WTC11 (cell line): ENCODE results near the gene ARHGAP15. TPM values are rescaled to one million over a fixed set of nuclear protein-coding genes. Genes with fewer than 3 reads are reported as not detected.

Experiments
- ATAC-seq: fragments of 200-7000 bp; cut with Tn5 transposase; 2 replicates; pipeline ENCODE4 v1.10.0; 2021; ENCODE audit warnings: mild to moderate bottlenecking, moderate library complexity
- CTCF ChIA-PET: fragments of 300-600 bp; sonication (Branson Sonifier 250); formaldehyde crosslinking; loops from one replicate; lab custom pipeline; 2021; ENCODE audit warnings: antibody characterized with exemption; lab: Charles Lee
- POLR2A ChIA-PET: fragments of 350-600 bp; sonication (Branson Sonifier 250); formaldehyde crosslinking; loops from one replicate; lab custom pipeline; 2021; ENCODE audit warnings: antibody characterized with exemption; lab: Charles Lee
- DNase-seq: peaks from one replicate; pipeline ENCODE4 v3.0.0; 2021; ENCODE audit warnings: low spot score
- H3K27ac Mint-ChIP-seq: 2 replicates; pipeline ENCODE4 v1.8.0; 2021; ENCODE audit warnings: mixed read lengths
- H3K27me3 Mint-ChIP-seq: 2 replicates; pipeline ENCODE4 v1.8.0; 2021; ENCODE audit warnings: low read depth, mild to moderate bottlenecking, moderate library complexity, mixed read lengths
- H3K36me3 Mint-ChIP-seq: 2 replicates; pipeline ENCODE4 v1.8.0; 2021; ENCODE audit warnings: mixed read lengths
- H3K4me1 Mint-ChIP-seq: 2 replicates; pipeline ENCODE4 v1.8.0; 2022; ENCODE audit warnings: mixed read lengths
- H3K4me3 Mint-ChIP-seq: 2 replicates; pipeline ENCODE4 v1.8.0; 2021; ENCODE audit warnings: mild to moderate bottlenecking, moderate library complexity, mixed read lengths
- H3K9me3 Mint-ChIP-seq: 2 replicates; pipeline ENCODE4 v1.8.0; 2021; ENCODE audit warnings: mixed read lengths
- ATF1 ChIP-seq: sonication (generic); formaldehyde crosslinking; IDR thresholded peaks from 2 replicates; pipeline ENCODE4 v1.8.1; 2023; ENCODE audit warnings: mild to moderate bottlenecking, moderate library complexity, missing genetic modification reagents
- CREB1 ChIP-seq: sonication (generic); formaldehyde crosslinking; IDR thresholded peaks from 2 replicates; pipeline ENCODE4 v1.8.0; 2023; ENCODE audit warnings: mild to moderate bottlenecking, missing genetic modification reagents
- EMX1 ChIP-seq: fragments of 250-450 bp; sonication (Bioruptor Pico); IDR thresholded peaks from 2 replicates; pipeline ENCODE4 v1.8.0; 2021; ENCODE audit warnings: mild to moderate bottlenecking
- ESRRA ChIP-seq: sonication (generic); formaldehyde crosslinking; IDR thresholded peaks from 2 replicates; pipeline ENCODE4 v1.8.1; 2022; ENCODE audit warnings: mild to moderate bottlenecking, missing genetic modification reagents, borderline replicate concordance
- FOXP4 ChIP-seq: sonication (generic); formaldehyde crosslinking; IDR thresholded peaks from 2 replicates; pipeline ENCODE4 v1.8.0; 2022; ENCODE audit warnings: mild to moderate bottlenecking, missing genetic modification reagents
- HMGA2 ChIP-seq: fragments of 250-450 bp; sonication (Bioruptor Pico); IDR thresholded peaks from 2 replicates; pipeline ENCODE4 v1.4.0; 2021; ENCODE audit warnings: mild to moderate bottlenecking, moderate library complexity
- KAT7 ChIP-seq: sonication (generic); formaldehyde crosslinking; IDR thresholded peaks from 2 replicates; pipeline ENCODE4 v1.8.1; 2023; ENCODE audit warnings: missing genetic modification reagents, mild to moderate bottlenecking, borderline replicate concordance
- NFATC4 ChIP-seq: fragments of 250-450 bp; sonication (Bioruptor Pico); IDR thresholded peaks from 2 replicates; pipeline ENCODE4 v1.9.0; 2021; ENCODE audit warnings: mild to moderate bottlenecking
- NFE2L1 ChIP-seq: sonication (generic); formaldehyde crosslinking; IDR thresholded peaks from 2 replicates; pipeline ENCODE4 v1.8.1; 2023; ENCODE audit warnings: missing genetic modification reagents
- NFYB ChIP-seq: sonication (generic); formaldehyde crosslinking; conservative IDR thresholded peaks from 2 replicates; pipeline ENCODE4 v1.8.0; 2022; ENCODE audit warnings: low read depth, missing genetic modification reagents
- NR2C2 ChIP-seq: sonication (generic); formaldehyde crosslinking; IDR thresholded peaks from 2 replicates; pipeline ENCODE4 v1.8.0; 2022; ENCODE audit warnings: mild to moderate bottlenecking, missing genetic modification reagents
- PRRX2 ChIP-seq: fragments of 250-450 bp; sonication (Bioruptor Pico); IDR thresholded peaks from 2 replicates; pipeline ENCODE4 v1.8.0; 2021; ENCODE audit warnings: mild to moderate bottlenecking
- SMAD3 ChIP-seq: sonication (generic); formaldehyde crosslinking; IDR thresholded peaks from 2 replicates; pipeline ENCODE4 v1.8.0; 2022; ENCODE audit warnings: missing genetic modification reagents, mild to moderate bottlenecking, borderline replicate concordance
- SMAD4 ChIP-seq: sonication (generic); formaldehyde crosslinking; IDR thresholded peaks from 2 replicates; pipeline ENCODE4 v1.8.0; 2022; ENCODE audit warnings: mild to moderate bottlenecking, missing genetic modification reagents
- SOX15 ChIP-seq: fragments of 250-450 bp; sonication (Bioruptor Pico); IDR thresholded peaks from 2 replicates; pipeline ENCODE4 v1.9.0; 2021; ENCODE audit warnings: mild to moderate bottlenecking
- SP1 ChIP-seq: sonication (generic); formaldehyde crosslinking; conservative IDR thresholded peaks from 2 replicates; pipeline ENCODE4 v1.8.1; 2022; ENCODE audit warnings: missing genetic modification reagents
- STAT6 ChIP-seq: sonication (generic); formaldehyde crosslinking; conservative IDR thresholded peaks from 2 replicates; pipeline ENCODE4 v1.8.1; 2023; ENCODE audit warnings: mild to moderate bottlenecking, low read depth, missing genetic modification reagents, moderate library complexity
- ZBTB21 ChIP-seq: sonication (generic); formaldehyde crosslinking; IDR thresholded peaks from 2 replicates; pipeline ENCODE4 v1.8.1; 2023; ENCODE audit warnings: mild to moderate bottlenecking, missing genetic modification reagents, borderline replicate concordance
- ZBTB43 ChIP-seq: sonication (generic); formaldehyde crosslinking; IDR thresholded peaks from 2 replicates; pipeline ENCODE4 v1.8.1; 2023; ENCODE audit warnings: mild to moderate bottlenecking, missing genetic modification reagents
- total RNA-seq: library from RNA; stranded (reverse); gene quantifications from 3 replicates; pipeline ENCODE4 v1.2.3, GENCODE V29; 2021
- TF ChIP-seq, protein P1 (sequence below): sonication (generic); formaldehyde crosslinking; IDR thresholded peaks from 2 replicates; pipeline ENCODE4 v1.8.1; 2022; ENCODE audit warnings: mild to moderate bottlenecking, moderate library complexity, missing genetic modification reagents
- TF ChIP-seq, protein P2 (sequence below): sonication (generic); formaldehyde crosslinking; IDR thresholded peaks from 2 replicates; pipeline ENCODE4 v1.8.1; 2023; ENCODE audit warnings: mild to moderate bottlenecking, missing genetic modification reagents
- TF ChIP-seq, protein P3 (sequence below): sonication (generic); formaldehyde crosslinking; IDR thresholded peaks from 2 replicates; pipeline ENCODE4 v1.8.1; 2023; ENCODE audit warnings: mild to moderate bottlenecking, moderate library complexity, missing genetic modification reagents

The ARHGAP15 gene
- total RNA-seq, 1 experiment from 2014 or later = 0.28 TPM

- peaks cover 4% of the 10 kb centered on the region; the same call in 1 of the 2 replicates for H3K9me3 Mint-ChIP-seq
- no peak overlapping the region for H3K4me3 Mint-ChIP-seq
- ATAC-seq (no peak), DNase-seq (no peak)
- H3K36me3 Mint-ChIP-seq = no peaks in the 10 kb centered on the region
- no peak overlapping the region for H3K27ac Mint-ChIP-seq
- H3K27me3 Mint-ChIP-seq = no peaks in the 10 kb centered on the region
- peaks cover 4% of the 10 kb centered on the region for H3K4me1 Mint-ChIP-seq
- TF ChIP-seq STAT6 (CRISPR knock-in tag) (no peak), EMX1 (CRISPR knock-in tag) (no peak), ZBTB21 (CRISPR knock-in tag) (no peak), CREB1 (no peak), NFATC4 (CRISPR knock-in tag) (no peak), NR2C2 (CRISPR knock-in tag) (no peak), PRRX2 (CRISPR knock-in tag) (no peak), ATF1 (CRISPR knock-in tag) (no peak), NFYB (no peak), KAT7 (CRISPR knock-in tag) (no peak), ZBTB43 (CRISPR knock-in tag) (no peak), SMAD4 (no peak), HMGA2 (CRISPR knock-in tag) (no peak), NFE2L1 (CRISPR knock-in tag) (no peak)
- TF ChIP-seq, protein P1, sequence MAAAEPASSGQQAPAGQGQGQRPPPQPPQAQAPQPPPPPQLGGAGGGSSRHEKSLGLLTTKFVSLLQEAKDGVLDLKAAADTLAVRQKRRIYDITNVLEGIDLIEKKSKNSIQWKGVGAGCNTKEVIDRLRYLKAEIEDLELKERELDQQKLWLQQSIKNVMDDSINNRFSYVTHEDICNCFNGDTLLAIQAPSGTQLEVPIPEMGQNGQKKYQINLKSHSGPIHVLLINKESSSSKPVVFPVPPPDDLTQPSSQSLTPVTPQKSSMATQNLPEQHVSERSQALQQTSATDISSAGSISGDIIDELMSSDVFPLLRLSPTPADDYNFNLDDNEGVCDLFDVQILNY (CRISPR knock-in tag) = no peak
- TF ChIP-seq, protein P2, sequence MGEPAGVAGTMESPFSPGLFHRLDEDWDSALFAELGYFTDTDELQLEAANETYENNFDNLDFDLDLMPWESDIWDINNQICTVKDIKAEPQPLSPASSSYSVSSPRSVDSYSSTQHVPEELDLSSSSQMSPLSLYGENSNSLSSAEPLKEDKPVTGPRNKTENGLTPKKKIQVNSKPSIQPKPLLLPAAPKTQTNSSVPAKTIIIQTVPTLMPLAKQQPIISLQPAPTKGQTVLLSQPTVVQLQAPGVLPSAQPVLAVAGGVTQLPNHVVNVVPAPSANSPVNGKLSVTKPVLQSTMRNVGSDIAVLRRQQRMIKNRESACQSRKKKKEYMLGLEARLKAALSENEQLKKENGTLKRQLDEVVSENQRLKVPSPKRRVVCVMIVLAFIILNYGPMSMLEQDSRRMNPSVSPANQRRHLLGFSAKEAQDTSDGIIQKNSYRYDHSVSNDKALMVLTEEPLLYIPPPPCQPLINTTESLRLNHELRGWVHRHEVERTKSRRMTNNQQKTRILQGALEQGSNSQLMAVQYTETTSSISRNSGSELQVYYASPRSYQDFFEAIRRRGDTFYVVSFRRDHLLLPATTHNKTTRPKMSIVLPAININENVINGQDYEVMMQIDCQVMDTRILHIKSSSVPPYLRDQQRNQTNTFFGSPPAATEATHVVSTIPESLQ (CRISPR knock-in tag) = no peak
- ChIA-PET POLR2A (no interaction called here), CTCF (no interaction called here)
These were observed 456.9 kb downstream of the ARHGAP15 start for GRCh38 chr2:143586119-143586518.

GRCh38 chr2:143588746-143589145 lies 459.5 kb downstream of the ARHGAP15 start:
- Mint-ChIP-seq H3K36me3 (no peaks in the 10 kb centered on the region), H3K27ac (no peak overlapping the region), H3K4me3 (no peak overlapping the region), H3K27me3 (no peaks in the 10 kb centered on the region), H3K9me3 (peaks cover 4% of the 10 kb centered on the region; the same call in 1 of the 2 replicates), H3K4me1 (no peaks in the 10 kb centered on the region)
- ChIA-PET CTCF (no interaction called here), POLR2A (no interaction called here)
- no peak for ATAC-seq
- no peak for DNase-seq
- TF ChIP-seq, protein P1 (CRISPR knock-in tag) = no peak
- TF ChIP-seq NFYB = no peak
- TF ChIP-seq NFATC4 (CRISPR knock-in tag) = no peak
- no peak for TF ChIP-seq SMAD3 (CRISPR knock-in tag)
- no peak for TF ChIP-seq STAT6 (CRISPR knock-in tag)
- no peak for TF ChIP-seq KAT7 (CRISPR knock-in tag)
- TF ChIP-seq SOX15 (CRISPR knock-in tag) = no peak
- TF ChIP-seq, protein P3, sequence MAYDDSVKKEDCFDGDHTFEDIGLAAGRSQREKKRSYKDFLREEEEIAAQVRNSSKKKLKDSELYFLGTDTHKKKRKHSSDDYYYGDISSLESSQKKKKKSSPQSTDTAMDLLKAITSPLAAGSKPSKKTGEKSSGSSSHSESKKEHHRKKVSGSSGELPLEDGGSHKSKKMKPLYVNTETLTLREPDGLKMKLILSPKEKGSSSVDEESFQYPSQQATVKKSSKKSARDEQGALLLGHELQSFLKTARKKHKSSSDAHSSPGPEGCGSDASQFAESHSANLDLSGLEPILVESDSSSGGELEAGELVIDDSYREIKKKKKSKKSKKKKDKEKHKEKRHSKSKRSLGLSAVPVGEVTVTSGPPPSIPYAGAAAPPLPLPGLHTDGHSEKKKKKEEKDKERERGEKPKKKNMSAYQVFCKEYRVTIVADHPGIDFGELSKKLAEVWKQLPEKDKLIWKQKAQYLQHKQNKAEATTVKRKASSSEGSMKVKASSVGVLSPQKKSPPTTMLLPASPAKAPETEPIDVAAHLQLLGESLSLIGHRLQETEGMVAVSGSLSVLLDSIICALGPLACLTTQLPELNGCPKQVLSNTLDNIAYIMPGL (CRISPR knock-in tag) = no peak
- no peak for TF ChIP-seq FOXP4 (CRISPR knock-in tag)
- no peak for TF ChIP-seq SP1 (CRISPR knock-in tag)
- TF ChIP-seq ESRRA (CRISPR knock-in tag) = no peak
